ENCODE data around the gene SPRYD3.

The SPRYD3 gene

DNA sequence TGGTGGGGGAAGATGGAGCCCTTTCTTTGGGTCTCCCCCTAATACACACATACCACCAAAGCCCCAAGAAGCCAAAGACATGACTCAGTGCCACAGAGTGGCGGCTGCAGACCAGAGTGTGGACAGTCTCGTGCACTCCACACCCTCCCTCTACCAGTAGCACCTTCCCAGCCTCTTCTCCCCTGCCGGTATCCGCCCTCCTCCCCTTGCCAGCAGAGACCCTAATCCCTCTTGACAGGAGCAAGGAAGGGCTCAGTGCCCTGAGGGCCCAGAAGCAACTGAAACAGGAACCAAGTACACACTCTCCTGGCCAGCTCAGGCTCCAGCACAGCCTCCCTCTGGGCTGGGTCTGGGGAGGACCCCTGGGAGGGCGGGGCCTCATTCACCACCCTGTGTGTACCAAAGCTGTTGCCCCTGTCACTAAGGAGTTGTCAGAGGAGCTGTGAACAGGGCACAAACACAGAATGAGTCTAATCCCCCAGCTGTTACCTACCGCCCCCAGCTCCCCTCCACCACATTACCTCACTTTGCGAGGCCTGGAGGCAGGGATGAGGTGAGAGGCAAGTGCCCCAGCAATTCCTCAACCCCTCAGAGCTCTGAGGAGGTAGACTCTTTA lies 8.2 kb downstream of the SPRYD3 start:
- Histone ChIP-seq H3K9me2 (replicated peaks; ENCODE audit: control insufficient read depth, low read length) (no peaks in the 10 kb centered on the region), H4K20me1 (ENCODE audit: control insufficient read depth, insufficient read depth, low read depth, low read length) (no peaks in the 10 kb centered on the region), H3F3A (ENCODE audit: control insufficient read depth, insufficient read depth) (no peaks in the 10 kb centered on the region), H3K4me3 (ENCODE audit: low read length) (no peak overlapping the region), H3K79me2 (ENCODE audit: control insufficient read depth, low read length) (no peaks in the 10 kb centered on the region), H3K27me3 (ENCODE audit: control insufficient read depth, low read length) (no peaks in the 10 kb centered on the region), H3K4me2 (ENCODE audit: low read length) (no peak overlapping the region), H3K4me1 (ENCODE audit: control insufficient read depth, low read length) (peaks cover 18% of the 10 kb centered on the region), H3K27ac (ENCODE audit: low read depth, low read length) (no peak overlapping the region), H3K9me3 (ENCODE audit: control insufficient read depth, insufficient read depth, low read length) (no peaks in the 10 kb centered on the region), H3K36me3 (ENCODE audit: control insufficient read depth, low read length) (peaks cover 33% of the 10 kb centered on the region)
- TF ChIP-seq EZH2phosphoT487 (IDR thresholded peaks at IDR 0.05; ENCODE audit: borderline replicate concordance, low read length): no peak
- TF ChIP-seq, protein P1, sequence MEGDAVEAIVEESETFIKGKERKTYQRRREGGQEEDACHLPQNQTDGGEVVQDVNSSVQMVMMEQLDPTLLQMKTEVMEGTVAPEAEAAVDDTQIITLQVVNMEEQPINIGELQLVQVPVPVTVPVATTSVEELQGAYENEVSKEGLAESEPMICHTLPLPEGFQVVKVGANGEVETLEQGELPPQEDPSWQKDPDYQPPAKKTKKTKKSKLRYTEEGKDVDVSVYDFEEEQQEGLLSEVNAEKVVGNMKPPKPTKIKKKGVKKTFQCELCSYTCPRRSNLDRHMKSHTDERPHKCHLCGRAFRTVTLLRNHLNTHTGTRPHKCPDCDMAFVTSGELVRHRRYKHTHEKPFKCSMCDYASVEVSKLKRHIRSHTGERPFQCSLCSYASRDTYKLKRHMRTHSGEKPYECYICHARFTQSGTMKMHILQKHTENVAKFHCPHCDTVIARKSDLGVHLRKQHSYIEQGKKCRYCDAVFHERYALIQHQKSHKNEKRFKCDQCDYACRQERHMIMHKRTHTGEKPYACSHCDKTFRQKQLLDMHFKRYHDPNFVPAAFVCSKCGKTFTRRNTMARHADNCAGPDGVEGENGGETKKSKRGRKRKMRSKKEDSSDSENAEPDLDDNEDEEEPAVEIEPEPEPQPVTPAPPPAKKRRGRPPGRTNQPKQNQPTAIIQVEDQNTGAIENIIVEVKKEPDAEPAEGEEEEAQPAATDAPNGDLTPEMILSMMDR (IDR thresholded peaks at IDR 0.05; ENCODE audit: low read depth, low read length, poor library complexity, severe bottlenecking): no peak

DNA sequence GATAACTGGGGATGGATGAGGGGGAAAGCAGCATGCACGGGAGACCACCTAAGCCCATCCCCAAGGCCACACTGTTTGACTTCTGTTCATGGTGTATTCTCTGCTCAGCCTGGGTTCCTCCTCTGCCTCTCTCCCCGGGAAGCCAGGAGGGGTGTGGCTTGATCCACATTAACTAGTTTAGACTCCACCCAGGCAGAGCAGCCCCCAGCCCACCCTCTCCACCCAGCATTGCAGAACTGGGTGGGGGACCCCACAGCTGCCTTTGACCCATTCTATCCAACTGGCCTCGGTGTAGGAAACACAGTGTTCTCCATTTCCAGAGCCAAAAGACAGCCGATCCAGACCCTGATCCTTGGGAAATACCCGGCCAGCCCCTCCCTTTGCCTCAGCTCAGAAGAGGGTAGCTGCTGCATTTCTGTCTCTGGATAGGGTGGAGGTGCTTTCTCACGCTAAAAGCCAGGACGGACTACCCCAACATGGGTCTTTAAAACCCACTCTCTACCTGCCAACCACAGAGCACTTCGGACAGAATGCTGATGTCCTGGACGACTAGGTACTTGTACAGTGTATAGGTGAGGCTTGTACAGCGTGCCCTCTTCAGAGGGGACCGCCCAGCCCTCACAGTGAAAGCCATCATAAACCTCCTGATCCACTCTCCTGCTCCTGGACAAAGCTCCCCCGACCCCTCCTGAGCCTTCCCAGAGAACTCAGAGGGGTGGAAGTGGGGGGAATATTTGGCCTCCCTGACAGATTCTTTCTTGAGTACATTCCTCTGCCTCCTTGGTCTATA lies 9.4 kb downstream of the SPRYD3 start:
- H3K9me3 ChIP-seq (ENCODE audit: control insufficient read depth, insufficient read depth, low read length): no peaks in the 10 kb centered on the region
- no peak for TF ChIP-seq EZH2phosphoT487 (IDR thresholded peaks at IDR 0.05; ENCODE audit: borderline replicate concordance, low read length)
- TF ChIP-seq, protein P1 (IDR thresholded peaks at IDR 0.05; ENCODE audit: low read depth, low read length, poor library complexity, severe bottlenecking): no peak
- H3K27me3 ChIP-seq (ENCODE audit: control insufficient read depth, low read length): no peaks in the 10 kb centered on the region

DNA sequence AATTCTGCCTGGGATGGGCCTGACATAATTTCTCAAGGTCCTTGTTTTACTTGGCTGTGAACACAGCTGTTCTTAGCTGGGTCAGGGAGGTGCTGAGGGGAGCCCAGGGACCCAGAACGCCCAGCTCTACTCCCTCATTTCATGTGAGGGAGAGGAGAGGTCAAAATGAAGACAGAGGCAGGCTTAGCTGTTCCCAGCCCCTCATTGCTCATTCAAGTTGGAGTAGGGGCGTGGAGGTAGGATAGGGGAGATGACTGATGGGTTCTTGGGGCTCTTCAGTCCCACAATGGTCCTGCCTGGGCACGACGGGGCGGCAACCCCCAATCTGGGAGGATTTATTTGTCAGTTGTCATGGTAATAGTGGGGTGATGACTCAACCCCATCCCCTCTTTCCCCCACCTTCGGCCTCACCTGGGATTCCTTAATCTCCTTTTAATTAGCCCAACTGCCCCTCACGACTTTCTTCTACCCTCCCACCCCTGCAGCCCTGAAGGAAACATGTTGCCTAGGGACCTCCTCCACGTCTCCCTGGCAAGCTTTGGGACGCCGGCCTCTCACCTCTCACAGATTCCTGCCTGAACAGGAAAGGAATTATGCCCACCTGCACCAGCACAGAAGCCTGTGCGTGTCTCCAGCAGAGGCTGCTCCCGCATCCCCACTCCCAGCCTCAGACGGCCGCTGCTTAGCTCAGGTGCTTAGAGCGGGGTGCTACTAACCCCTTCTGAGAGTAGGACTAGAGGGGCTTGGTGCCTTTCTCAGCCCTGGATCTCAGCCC lies 10.2 kb downstream of the SPRYD3 start:
- Histone ChIP-seq H3K4me2 (ENCODE audit: low read length) (no peak overlapping the region), H3K4me3 (ENCODE audit: low read length) (no peak overlapping the region), H3K27ac (ENCODE audit: low read depth, low read length) (no peak overlapping the region)

More for the DNA sequence above, 9.4 kb downstream of the SPRYD3 start:
- H3K79me2 ChIP-seq (ENCODE audit: control insufficient read depth, low read length): no peaks in the 10 kb centered on the region
- no peak overlapping the region for H3K4me3 ChIP-seq (ENCODE audit: low read length)
- H3K4me1 ChIP-seq (ENCODE audit: control insufficient read depth, low read length): peaks cover 25% of the 10 kb centered on the region
- H4K20me1 ChIP-seq (ENCODE audit: control insufficient read depth, insufficient read depth, low read depth, low read length): no peaks in the 10 kb centered on the region
- no peaks in the 10 kb centered on the region for H3F3A ChIP-seq (ENCODE audit: control insufficient read depth, insufficient read depth)
- no peak overlapping the region for H3K27ac ChIP-seq (ENCODE audit: low read depth, low read length)
- no peaks in the 10 kb centered on the region for H3K9me2 ChIP-seq (replicated peaks; ENCODE audit: control insufficient read depth, low read length)
- no peak overlapping the region for H3K4me2 ChIP-seq (ENCODE audit: low read length)
- H3K36me3 ChIP-seq (ENCODE audit: control insufficient read depth, low read length): peaks cover 35% of the 10 kb centered on the region

More for the DNA sequence above, 10.2 kb downstream of the SPRYD3 start:
- TF ChIP-seq, protein P1 (IDR thresholded peaks at IDR 0.05; ENCODE audit: low read depth, low read length, poor library complexity, severe bottlenecking): no peak
- TF ChIP-seq EZH2phosphoT487 (IDR thresholded peaks at IDR 0.05; ENCODE audit: borderline replicate concordance, low read length): no peak
- peaks cover 25% of the 10 kb centered on the region for H3K4me1 ChIP-seq (ENCODE audit: control insufficient read depth, low read length)
- no peaks in the 10 kb centered on the region for H3F3A ChIP-seq (ENCODE audit: control insufficient read depth, insufficient read depth)
- H3K27me3 ChIP-seq (ENCODE audit: control insufficient read depth, low read length): no peaks in the 10 kb centered on the region
- no peaks in the 10 kb centered on the region for H3K79me2 ChIP-seq (ENCODE audit: control insufficient read depth, low read length)
- no peaks in the 10 kb centered on the region for H3K9me3 ChIP-seq (ENCODE audit: control insufficient read depth, insufficient read depth, low read length)
- H4K20me1 ChIP-seq (ENCODE audit: control insufficient read depth, insufficient read depth, low read depth, low read length): no peaks in the 10 kb centered on the region
- no peaks in the 10 kb centered on the region for H3K9me2 ChIP-seq (replicated peaks; ENCODE audit: control insufficient read depth, low read length)
- peaks cover 33% of the 10 kb centered on the region for H3K36me3 ChIP-seq (ENCODE audit: control insufficient read depth, low read length)
